SH-SY5Y (cell line): ENCODE results near the gene TLCD3B.

Experiments
- GATA2 ChIP-seq: IDR thresholded peaks from 2 replicates; pipeline ENCODE4 v1.6.1; 2011; ENCODE audit warnings: mild to moderate bottlenecking, low read depth, low read length
- GATA3 ChIP-seq: IDR thresholded peaks from 2 replicates; pipeline ENCODE4 v1.6.1; 2011; ENCODE audit warnings: low read depth, mild to moderate bottlenecking, low read length, moderate library complexity

Gene TLCD3B

GRCh38 chr16:30004811-30005242 is 26.2 kb downstream of the TLCD3B start:
- no peak for TF ChIP-seq GATA3
- TF ChIP-seq GATA2: no peak

DNA sequence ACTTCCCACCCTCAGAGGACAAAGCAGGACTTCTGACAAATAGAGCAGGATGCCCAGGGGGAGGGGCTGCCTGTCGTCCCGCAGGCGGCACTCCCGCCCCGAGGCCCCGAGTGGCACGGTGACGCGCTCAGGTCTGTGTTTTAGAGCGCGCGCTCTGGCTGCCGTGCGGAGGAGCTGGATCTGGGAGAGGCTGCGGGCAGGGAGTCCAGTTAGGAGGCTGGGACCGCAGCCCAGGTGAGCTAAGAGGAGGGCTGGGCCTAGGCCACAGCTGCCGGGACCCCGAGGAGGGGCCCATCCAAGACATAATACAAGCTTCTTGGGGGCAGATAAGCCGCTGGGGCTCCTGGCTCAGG is 26.7 kb downstream of the TLCD3B start:
- TF ChIP-seq GATA3: no peak
- TF ChIP-seq GATA2: no peak

DNA sequence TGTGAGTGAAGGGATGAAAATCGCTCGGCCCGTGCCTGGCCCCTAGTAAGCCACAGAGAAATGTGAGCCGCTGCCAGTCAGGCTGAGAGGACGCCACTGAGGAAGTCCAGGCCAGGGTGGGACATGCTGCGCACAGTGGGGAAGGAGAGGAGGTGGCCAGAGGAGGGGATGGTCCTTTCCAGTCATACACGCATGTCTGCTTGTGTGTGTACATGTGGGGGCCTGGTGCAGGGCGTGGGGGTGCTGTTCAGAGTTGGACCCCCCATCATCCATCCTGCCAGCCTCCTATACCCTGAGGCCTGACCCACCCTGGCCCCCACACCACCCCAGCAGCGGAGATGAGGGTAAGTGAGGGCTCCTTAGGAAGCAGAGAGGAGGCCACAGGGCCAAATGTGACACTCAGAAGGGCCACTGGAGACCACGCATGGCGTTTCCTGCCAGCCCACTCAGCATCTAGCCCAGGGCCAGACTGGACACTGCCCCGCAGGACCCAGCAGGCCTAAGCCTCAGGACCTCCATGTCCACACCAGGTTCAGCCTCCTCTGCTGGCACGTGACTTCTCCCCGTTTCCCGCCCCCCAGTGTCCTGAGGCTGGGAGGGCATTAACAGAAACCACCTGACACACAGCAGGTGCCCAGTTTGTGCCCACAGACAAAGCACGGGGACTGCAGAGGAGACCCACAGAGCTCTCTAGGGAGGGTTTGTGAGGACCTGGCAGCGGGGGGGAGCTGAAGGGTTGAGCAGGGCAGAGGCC is 27.2 kb downstream of the TLCD3B start:
- no peak for TF ChIP-seq GATA2

GRCh38 chr16:30002614-30003346 is 28.3 kb downstream of the TLCD3B start:
- no peak for TF ChIP-seq GATA3
- TF ChIP-seq GATA2: no peak

DNA sequence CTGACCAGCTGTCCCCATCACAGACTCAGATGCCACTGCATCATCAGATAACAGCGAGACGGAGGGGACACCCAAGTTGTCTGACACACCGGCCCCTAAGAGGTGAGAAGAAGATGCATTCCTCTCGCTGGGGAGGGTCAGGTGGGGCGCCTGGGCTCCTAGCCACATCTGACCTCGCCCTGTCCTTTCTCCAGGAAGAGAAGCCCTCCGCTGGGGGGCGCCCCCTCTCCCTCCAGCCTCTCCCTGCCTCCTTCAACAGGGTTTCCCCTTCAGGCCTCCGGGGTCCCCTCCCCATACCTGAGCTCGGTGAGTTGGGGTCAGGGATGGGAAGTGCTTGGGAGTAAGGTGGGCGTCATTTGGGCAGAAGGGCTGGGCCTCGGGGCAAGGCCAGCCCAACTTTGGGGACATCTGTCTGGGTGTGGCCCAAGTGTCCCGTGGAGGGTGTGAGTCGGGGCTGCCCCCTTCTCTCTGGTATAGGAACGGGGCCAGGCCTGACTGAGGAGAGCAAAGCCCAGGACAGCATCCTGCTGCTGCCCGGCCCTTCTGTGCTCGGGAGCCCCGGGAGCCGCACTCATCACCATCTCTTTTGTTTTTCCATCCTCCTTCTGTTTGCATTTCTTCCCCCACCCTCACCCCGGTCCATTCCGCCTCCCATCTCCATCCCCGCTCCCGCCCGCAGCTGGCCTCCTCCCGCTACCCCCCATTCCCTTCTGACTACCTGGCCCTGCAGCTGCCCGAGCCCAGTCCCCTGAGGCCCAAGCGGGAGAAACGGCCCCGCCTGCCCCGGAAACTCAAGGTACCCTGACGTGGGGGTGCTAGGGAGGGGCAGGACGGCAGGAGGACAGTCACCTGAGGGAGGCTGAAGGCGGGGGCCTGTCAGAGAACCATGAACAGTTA is 30.1 kb downstream of the TLCD3B start:
- TF ChIP-seq GATA2 (no peak), GATA3 (no peak)

DNA sequence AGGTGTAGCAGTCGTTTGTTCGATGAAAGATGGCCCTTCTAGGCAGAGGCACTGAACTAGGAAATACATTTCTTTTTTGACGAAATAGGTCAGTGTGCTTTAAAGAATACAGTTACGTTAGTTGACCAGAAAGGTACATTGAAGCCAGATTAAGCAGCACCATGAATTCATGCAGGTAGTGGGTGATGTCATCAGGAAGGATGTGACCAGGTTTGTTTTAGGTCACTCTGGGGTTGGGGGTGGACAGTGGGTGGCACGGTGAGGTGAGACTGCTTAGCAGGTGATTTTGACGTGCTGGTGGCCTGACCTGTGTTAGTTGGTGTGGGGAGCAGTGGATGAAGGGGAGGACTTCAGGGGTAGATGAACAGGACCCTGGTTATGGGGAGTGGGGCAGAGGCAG is 31.5 kb downstream of the TLCD3B start:
- no peak for TF ChIP-seq GATA3
- no peak for TF ChIP-seq GATA2

DNA sequence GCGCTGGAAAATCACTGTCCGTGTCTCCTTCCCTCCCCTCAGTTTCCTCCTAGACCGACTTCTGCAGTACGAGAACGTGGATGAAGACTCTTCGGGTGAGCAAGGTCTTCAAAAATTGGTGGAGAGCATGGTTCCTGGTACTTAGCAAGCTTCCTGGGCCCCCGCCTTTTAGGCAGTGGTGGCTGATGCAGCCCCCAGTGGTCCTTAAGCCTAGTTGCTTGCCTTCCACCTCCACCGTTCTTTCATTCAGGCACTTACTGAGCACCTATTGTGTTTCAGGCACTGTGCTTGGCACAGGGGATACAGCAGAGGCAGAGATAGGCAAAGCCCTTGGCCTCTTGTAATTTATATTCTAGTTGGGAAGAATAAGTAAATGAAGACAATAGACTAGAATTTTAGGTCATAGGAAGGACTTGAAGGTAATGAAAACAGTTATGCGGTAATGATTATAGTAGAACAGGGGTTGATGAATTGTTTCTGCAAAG is 34.3 kb downstream of the TLCD3B start:
- TF ChIP-seq GATA2: no peak
- TF ChIP-seq GATA3: no peak

DNA sequence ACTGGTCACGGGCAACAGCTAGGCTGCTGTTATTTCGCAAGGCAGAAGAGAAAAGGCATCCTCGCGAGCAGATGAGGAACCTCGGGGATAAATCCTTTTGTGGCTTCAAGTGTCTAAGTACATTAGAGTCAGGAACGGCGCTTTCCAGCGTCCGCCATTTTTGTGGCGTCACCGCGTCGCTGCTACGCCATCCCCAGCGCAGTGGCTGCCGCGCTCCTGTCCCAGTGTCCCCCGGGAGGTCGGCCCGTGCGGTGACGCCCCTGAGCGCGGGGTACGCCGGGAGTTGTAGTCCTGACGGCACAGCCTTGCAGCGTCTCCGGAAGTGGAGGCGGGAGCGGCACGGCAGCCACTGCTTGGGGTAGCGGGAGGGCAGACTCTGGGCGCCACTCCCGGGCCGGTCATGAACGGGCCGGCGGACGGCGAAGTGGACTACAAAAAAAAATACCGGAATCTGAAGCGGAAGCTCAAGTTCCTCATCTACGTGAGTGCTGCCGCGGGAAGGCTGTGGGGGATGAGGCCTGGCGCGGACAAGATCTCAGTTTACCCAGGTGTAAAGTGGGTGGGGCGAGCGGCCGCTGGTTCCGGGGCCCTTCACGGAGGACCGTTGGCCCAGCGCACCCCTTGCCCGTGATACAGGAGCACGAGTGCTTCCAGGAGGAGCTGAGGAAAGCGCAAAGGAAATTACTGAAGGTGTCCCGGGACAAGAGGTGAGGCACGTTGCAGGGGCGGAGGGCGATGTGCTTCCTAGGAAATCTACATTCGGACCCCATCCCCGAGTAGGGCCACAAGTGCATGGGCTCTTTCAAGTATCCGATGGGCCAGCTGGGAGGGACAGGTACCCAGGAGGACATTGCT is 34.9 kb downstream of the TLCD3B start, which contains the start of gene INO80E:
Gene INO80E (plus strand): TSS at position 331 of the 855 bp plus-strand sequence. CDS start 70 bp downstream, at position 401.
- TF ChIP-seq GATA2 (no peak), GATA3 (no peak)

GRCh38 chr16:29995324-29995910 is 35.7 kb downstream of the TLCD3B start, which contains the start of gene HIRIP3:
TSS of gene HIRIP3 (minus strand) at chr16:29995617. CDS start at chr16:29995605, 12 bp downstream.
- TF ChIP-seq GATA3: no peak
- no peak for TF ChIP-seq GATA2

GRCh38 chr16:29994600-29995323 is 36.3 kb downstream of the TLCD3B start:
- TF ChIP-seq GATA2: no peak

DNA sequence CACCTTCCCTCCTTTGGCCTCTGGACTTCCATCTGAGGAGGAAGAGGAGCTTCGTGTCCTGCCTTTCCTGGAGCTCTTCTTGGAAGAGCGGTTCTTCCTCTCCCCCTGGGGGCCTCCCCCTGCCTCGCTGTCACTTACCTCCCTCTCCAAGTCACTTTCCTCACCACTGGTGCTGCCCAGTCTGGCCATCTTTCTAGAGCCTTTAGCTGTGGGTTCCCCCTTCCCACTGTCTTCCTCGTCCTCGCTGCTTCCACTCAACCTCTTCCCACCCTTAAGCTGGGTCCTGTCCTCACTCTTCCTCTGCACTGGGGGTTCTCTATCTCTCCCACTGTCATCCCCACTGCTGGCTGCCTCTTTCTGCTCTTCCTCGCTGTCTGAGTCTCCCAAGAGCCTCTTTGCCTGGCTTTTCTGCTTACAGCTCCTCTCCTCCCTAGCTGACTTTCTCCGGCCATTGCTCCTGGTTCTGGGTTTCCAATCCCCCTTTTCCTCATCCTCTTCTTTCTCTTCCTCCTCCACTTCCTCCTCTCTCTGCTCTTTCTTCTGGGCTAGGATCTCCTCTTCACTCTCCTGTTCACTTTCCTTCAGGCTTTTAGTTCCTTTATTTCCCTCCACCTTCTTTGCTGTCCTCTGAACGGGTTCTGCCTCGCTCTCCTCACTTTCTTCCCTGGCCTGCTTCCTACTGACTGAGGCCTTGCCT is 37.0 kb downstream of the TLCD3B start:
- no peak for TF ChIP-seq GATA3
- TF ChIP-seq GATA2: no peak
